Bronchial epithelial cell (primary cell): ENCODE results near the gene COL11A2. TPM values are rescaled to one million over a fixed set of nuclear protein-coding genes. Genes with fewer than 3 reads are reported as not detected.
"Not testable (repeated sequence)": the region's sequence is repeated elsewhere in the genome, so short reads cannot be mapped to it uniquely, and the experiment has no call there.

Source experiments
- DNase-seq: peaks from one replicate; pipeline ENCODE4 v3.0.0-alpha.2; 2010; ENCODE audit warnings: low read depth
- FAIRE-seq: peaks from 2 replicates; lab custom pipeline; 2011; peaks lifted over from hg19 to GRCh38; lab: Jason Lieb, UNC
- H3K27me3 ChIP-seq: 2 replicates; pipeline ENCODE4 v1.5.1; 2011; ENCODE audit warnings: low read length; ENCODE audit not compliant: control insufficient read depth, insufficient read depth
- H3K36me3 ChIP-seq: 2 replicates; pipeline ENCODE4 v1.5.1; 2011; ENCODE audit warnings: low read length; ENCODE audit not compliant: control insufficient read depth, insufficient read depth
- H3K4me3 ChIP-seq: 2 replicates; pipeline ENCODE4 v1.5.1; 2011; ENCODE audit warnings: mild to moderate bottlenecking, low read depth, low read length, control low read depth
- total RNA-seq: library from RNA; depleted of rRNA; stranded (reverse); fragments of >200 nt; gene quantifications from 2 replicates; pipeline ENCODE4 v1.2.1, GENCODE V29; 2014
- TF ChIP-seq, protein P1 (sequence below): IDR thresholded peaks from 2 replicates; pipeline ENCODE4 v1.5.1; 2011; ENCODE audit warnings: mild to moderate bottlenecking, moderate library complexity, low read length, control low read depth, inconsistent platforms; ENCODE audit not compliant: insufficient read depth, severe bottlenecking

COL11A2 gene
- total RNA-seq = under 0.01 TPM in 2 replicates

DNA sequence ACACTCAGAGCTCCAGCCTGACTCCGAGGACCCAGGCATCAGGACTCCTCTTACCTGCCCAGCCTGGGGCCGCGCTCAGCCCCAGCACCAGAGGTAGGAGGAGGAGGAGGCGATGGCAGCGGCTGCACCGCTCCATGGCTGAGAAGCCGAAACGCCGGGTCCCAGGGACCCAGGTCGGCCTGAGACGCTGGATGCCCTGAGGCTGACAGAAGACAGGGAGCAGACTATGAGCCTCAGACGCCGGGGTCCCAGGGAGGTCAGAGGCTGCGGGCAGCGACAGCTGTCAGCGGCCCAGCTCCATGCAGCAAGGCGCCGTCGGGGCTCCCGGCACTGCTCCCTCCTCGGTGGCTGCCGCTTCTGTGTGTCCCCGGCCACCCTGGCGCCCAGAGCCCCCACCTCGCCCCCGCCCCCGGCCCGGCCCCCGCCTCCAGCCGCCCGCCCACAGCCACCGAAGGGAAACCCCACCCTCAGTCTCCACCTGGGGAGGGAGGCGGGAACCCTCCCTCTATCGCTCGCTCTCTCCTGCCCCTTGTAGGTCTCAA, at the start of gene COL11A2:
COL11A2 (minus strand) TSS at position 363 of the 542 bp plus-strand sequence; CDS start at position 136, 227 bp downstream.
- TF ChIP-seq, protein P1, sequence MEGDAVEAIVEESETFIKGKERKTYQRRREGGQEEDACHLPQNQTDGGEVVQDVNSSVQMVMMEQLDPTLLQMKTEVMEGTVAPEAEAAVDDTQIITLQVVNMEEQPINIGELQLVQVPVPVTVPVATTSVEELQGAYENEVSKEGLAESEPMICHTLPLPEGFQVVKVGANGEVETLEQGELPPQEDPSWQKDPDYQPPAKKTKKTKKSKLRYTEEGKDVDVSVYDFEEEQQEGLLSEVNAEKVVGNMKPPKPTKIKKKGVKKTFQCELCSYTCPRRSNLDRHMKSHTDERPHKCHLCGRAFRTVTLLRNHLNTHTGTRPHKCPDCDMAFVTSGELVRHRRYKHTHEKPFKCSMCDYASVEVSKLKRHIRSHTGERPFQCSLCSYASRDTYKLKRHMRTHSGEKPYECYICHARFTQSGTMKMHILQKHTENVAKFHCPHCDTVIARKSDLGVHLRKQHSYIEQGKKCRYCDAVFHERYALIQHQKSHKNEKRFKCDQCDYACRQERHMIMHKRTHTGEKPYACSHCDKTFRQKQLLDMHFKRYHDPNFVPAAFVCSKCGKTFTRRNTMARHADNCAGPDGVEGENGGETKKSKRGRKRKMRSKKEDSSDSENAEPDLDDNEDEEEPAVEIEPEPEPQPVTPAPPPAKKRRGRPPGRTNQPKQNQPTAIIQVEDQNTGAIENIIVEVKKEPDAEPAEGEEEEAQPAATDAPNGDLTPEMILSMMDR = no peak
- FAIRE-seq (no peak), DNase-seq (no peak)
- peaks cover 16% of the 10 kb centered on the region for H3K36me3 ChIP-seq
- H3K27me3 ChIP-seq = peaks cover 17% of the 10 kb centered on the region
- peak within 1 kb of the TSS; percentile 27 for H3K4me3 ChIP-seq

- H3K36me3 ChIP-seq = no peaks in the 10 kb centered on the region
- DNase-seq = peak; percentile 16
- no peak overlapping the region for H3K4me3 ChIP-seq
- FAIRE-seq = no peak
- TF ChIP-seq, protein P1 = no peak
- peaks cover 3% of the 10 kb centered on the region for H3K27me3 ChIP-seq
Measured at GRCh38 chr6:33241968-33242367, 49.7 kb upstream of the COL11A2 start.

- DNase-seq = no peak
- TF ChIP-seq, protein P1 = no peak
- no peak for FAIRE-seq
- no peaks in the 10 kb centered on the region for H3K36me3 ChIP-seq
- H3K27me3 ChIP-seq = peaks cover 6% of the 10 kb centered on the region
- H3K4me3 ChIP-seq = no peak overlapping the region
Measured at GRCh38 chr6:33237741-33238140, 45.5 kb upstream of the COL11A2 start.

- TF ChIP-seq, protein P1 = no peak
- DNase-seq = no peak
- FAIRE-seq = no peak
- Histone ChIP-seq H3K36me3 (no peaks in the 10 kb centered on the region), H3K27me3 (peaks cover 6% of the 10 kb centered on the region), H3K4me3 (no peak overlapping the region)
Measured at GRCh38 chr6:33236852-33237251, 44.6 kb upstream of the COL11A2 start.

DNA sequence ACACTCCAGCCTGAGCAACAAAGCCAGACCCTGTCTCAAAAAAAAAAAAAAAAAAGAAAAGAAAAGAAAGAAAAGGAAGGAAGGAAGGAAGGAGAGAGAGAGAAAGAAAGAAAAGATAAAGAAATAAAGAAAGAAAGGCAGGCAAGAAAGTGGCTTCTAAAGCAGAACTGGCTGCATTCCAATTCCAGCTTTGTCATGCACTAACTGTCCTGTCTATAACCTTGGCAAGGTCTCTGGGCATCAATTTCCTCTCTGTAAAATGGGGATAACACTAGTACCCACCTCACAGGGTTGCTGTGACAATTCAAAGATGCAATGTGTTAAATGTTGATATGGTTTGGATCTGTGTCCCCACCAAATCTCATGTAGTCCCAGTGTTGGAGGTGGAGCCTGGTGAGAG, 44.1 kb upstream of the COL11A2 start:
- no peak for FAIRE-seq
- no peak for DNase-seq
- TF ChIP-seq, protein P1 = no peak
- Histone ChIP-seq H3K27me3 (peaks cover 6% of the 10 kb centered on the region), H3K4me3 (no peak overlapping the region), H3K36me3 (no peaks in the 10 kb centered on the region)

DNA sequence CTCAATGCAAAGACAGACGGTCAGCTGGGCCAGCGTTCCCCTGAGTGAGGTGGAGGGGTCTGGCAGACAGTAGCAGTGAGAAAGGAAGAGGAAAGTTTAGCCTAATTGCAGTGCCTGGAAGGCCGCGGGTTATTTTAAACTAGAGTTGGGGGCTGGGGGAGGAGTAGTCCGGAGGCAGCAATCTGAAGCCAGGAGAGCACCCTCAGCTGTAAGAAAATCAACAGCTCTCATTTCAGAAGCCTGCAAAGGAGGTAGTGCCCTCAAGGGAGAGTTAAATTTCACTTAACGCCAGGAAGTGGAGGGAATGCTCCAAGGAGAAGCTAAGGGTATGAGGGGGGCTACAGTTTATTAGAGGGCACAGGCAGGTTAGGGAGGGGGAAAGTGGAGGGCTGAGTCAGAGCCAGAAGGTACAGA, 43.0 kb upstream of the COL11A2 start:
- H3K4me3 ChIP-seq = no peak overlapping the region
- TF ChIP-seq, protein P1 = no peak
- no peak for DNase-seq
- FAIRE-seq = no peak
- H3K27me3 ChIP-seq = peaks cover 4% of the 10 kb centered on the region
- no peaks in the 10 kb centered on the region for H3K36me3 ChIP-seq

DNA sequence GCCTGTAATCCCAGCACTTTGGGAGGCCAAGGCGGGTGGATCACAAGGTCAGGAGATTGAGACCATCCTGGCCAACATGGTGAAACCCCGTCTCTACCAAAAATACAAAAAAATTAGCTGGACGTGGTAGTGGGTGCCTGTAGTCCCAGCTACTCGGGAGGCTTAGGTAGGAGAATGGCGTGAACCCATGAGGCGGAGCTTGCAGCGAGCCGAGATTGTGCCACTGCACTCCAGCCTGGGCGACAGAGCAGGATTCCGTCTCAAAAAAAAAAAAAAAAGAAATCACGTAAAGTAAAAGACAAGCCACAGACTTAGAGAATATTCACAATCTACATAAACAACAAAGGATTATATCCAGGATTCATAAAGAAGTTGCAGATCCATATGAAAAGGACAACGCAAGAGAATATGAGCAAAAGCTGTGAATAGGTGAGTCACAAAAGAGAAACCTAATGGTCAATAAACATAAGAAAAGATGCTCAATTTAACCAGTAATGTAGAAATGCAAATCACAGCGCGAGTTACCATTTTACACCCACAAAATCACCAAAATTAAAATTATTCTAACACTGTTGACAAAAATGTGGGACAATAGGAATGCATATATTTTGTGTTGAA, 34.3 kb upstream of the COL11A2 start:
- DNase-seq, H3K4me3 ChIP-seq, H3K27me3 ChIP-seq, FAIRE-seq, H3K36me3 ChIP-seq: not testable (repeated sequence)
